HCT116 (cell line): Measurements from ENCODE around the gene EHBP1. TPM values are rescaled to one million over a fixed set of nuclear protein-coding genes. Genes with fewer than 3 reads are reported as not detected.

Experiments
- ATAC-seq: fragments of 200-7000 bp; cut with Tn5 transposase; 2 replicates; pipeline ENCODE4 v1.9.1; 2020; ENCODE audit warnings: mild to moderate bottlenecking, moderate library complexity
- BruUV-seq: library from RNA; stranded (reverse); fragments of 400-500 nt; replicated peaks from 2 replicates; lab custom pipeline; 2021; lab: Mats Ljungman, UMichigan
- CTCF ChIA-PET: fragments of 300-600 bp; sonication (Branson Sonifier 250); formaldehyde crosslinking; loops from one replicate; lab custom pipeline; 2021; ENCODE audit warnings: antibody characterized with exemption; lab: Charles Lee
- POLR2A ChIA-PET: fragments of 300-600, 350-600 bp; sonication (Branson Sonifier 250); formaldehyde crosslinking; loops from one replicate; lab custom pipeline; 2021; ENCODE audit warnings: antibody characterized with exemption; lab: Charles Lee
- RAD21 ChIA-PET, 2 experiments: fragments of 300-600 bp; sonication (Branson Sonifier 250); formaldehyde crosslinking; loops; one replicate each; lab custom pipeline; 2023; ENCODE audit warnings: low total read pairs in 2 of 2; ENCODE audit not compliant: uncharacterized antibody in 2 of 2, unreplicated experiment in 2 of 2, low non-redundant PET in 1 of 2; lab: Charles Lee
- DNase-seq: peaks from one replicate; pipeline ENCODE4 v3.0.0-alpha.2; 2010; ENCODE audit warnings: low read depth, low spot score
- H2AFZ ChIP-seq: fragments of 200-600 bp; shearing (Covaris generic), sonication (generic); 2 replicates; pipeline ENCODE4 v1.6.1; 2017; ENCODE audit warnings: low read depth, mixed run types, mixed read lengths, antibody characterized with exemption, low read length; ENCODE audit not compliant: poor library complexity, severe bottlenecking
- H3K27ac ChIP-seq: 2 replicates; pipeline ENCODE4 v1.5.1; 2012; ENCODE audit warnings: low read depth, low read length
- H3K27me3 ChIP-seq: fragments of 200-600 bp; sonication (generic); 2 replicates; pipeline ENCODE4 v1.6.1; 2016; ENCODE audit warnings: mixed run types, low read length, mixed read lengths; ENCODE audit not compliant: insufficient read depth
- H3K36me3 ChIP-seq, 2 experiments: fragments of 200-500 bp in 1 of 2; fragments of 200-600 bp in 1 of 2; sonication (Bioruptor generic) in 1 of 2; sonication (generic) in 1 of 2; 2 replicates each; pipeline versions ENCODE4 v1.5.1 to v1.6.1; 2014 to 2016; ENCODE audit warnings: low read length in 2 of 2, inconsistent platforms in 1 of 2, mixed read lengths in 1 of 2, mixed run types in 1 of 2; ENCODE audit not compliant: insufficient read depth in 2 of 2, control insufficient read depth in 1 of 2
- H3K4me1 ChIP-seq, 2 experiments: fragments of 200-600 bp in 1 of 2; sonication (generic) in 1 of 2; 2 replicates each; pipeline versions ENCODE4 v1.5.1 to v1.6.1; 2012 to 2017; ENCODE audit warnings: low read length in 2 of 2, inconsistent platforms in 1 of 2, mild to moderate bottlenecking in 1 of 2, mixed read lengths in 1 of 2, mixed run types in 1 of 2, moderate library complexity in 1 of 2; ENCODE audit not compliant: insufficient read depth in 2 of 2, control insufficient read depth in 1 of 2
- H3K4me2 ChIP-seq: fragments of 200-600 bp; sonication (generic); 2 replicates; pipeline ENCODE4 v1.6.1; 2017; ENCODE audit warnings: mixed run types, low read length, mixed read lengths
- H3K4me3 ChIP-seq, 2 experiments: fragments of 200-600 bp in 1 of 2; sonication (generic) in 1 of 2; replicated peaks in 1 of 2; 2 replicates each; pipeline ENCODE4 v1.5.1; 2011 to 2016; ENCODE audit warnings: low read length in 2 of 2, control low read depth in 1 of 2, low read depth in 1 of 2, mild to moderate bottlenecking in 1 of 2, mixed read lengths in 1 of 2, mixed run types in 1 of 2
- H3K79me2 ChIP-seq: fragments of 200-600 bp; sonication (generic); 2 replicates; pipeline ENCODE4 v1.6.1; 2017; ENCODE audit warnings: mild to moderate bottlenecking, mixed run types, low read length, moderate library complexity, mixed read lengths; ENCODE audit not compliant: insufficient read depth
- H3K9ac ChIP-seq: fragments of 200-600 bp; sonication (generic); 2 replicates; pipeline ENCODE4 v1.6.1; 2016; ENCODE audit warnings: low read length, mixed read lengths
- H3K9me2 ChIP-seq: fragments of 200-600 bp; sonication (generic), shearing (Covaris generic); 2 replicates; pipeline ENCODE4 v1.6.1; 2017; ENCODE audit warnings: mixed run types, mild to moderate bottlenecking, moderate library complexity; ENCODE audit not compliant: insufficient read depth
- H3K9me3 ChIP-seq, 2 experiments: fragments of 200-500 bp in 1 of 2; fragments of 200-600 bp in 1 of 2; sonication (Bioruptor generic) in 1 of 2; sonication (generic) in 1 of 2; 2 replicates each; pipeline ENCODE4 v1.6.1; 2014 to 2017; ENCODE audit warnings: low read length in 2 of 2, mixed read lengths in 2 of 2, inconsistent platforms in 1 of 2, low read depth in 1 of 2, mild to moderate bottlenecking in 1 of 2, mixed run types in 1 of 2, moderate library complexity in 1 of 2; ENCODE audit not compliant: control insufficient read depth in 1 of 2, insufficient read depth in 1 of 2
- H4K20me1 ChIP-seq: fragments of 200-600 bp; sonication (generic), shearing (Covaris generic); 2 replicates; pipeline ENCODE4 v1.6.1; 2017; ENCODE audit warnings: mixed run types, mild to moderate bottlenecking, moderate library complexity; ENCODE audit not compliant: insufficient read depth
- CEBPB ChIP-seq: IDR thresholded peaks from 2 replicates; pipeline ENCODE4 v1.6.1; 2012; ENCODE audit warnings: low read depth
- EGR1 ChIP-seq: IDR thresholded peaks from 2 replicates; pipeline ENCODE4 v1.6.1; 2012; ENCODE audit warnings: low read depth
- EZH2 ChIP-seq: fragments of 200-600 bp; sonication (generic); IDR thresholded peaks from 2 replicates; pipeline ENCODE4 v1.6.1; 2017; ENCODE audit warnings: antibody characterized with exemption, mixed run types
- EZH2phosphoT487 ChIP-seq: fragments of 200-600 bp; IDR thresholded peaks from 2 replicates; pipeline ENCODE4 v1.6.1; 2018; ENCODE audit warnings: antibody characterized with exemption, borderline replicate concordance
- FOSL1 ChIP-seq: IDR thresholded peaks from 2 replicates; pipeline ENCODE4 v1.6.1; 2012; ENCODE audit warnings: low read depth
- MAX ChIP-seq: IDR thresholded peaks from 2 replicates; pipeline ENCODE4 v1.6.1; 2012
- POLR2A ChIP-seq: IDR thresholded peaks from 2 replicates; pipeline ENCODE4 v1.7.0; 2011; ENCODE audit warnings: borderline replicate concordance; ENCODE audit not compliant: insufficient read depth, insufficient read length; ENCODE audit errors: extremely low read depth
- SRF ChIP-seq: IDR thresholded peaks from 2 replicates; pipeline ENCODE4 v1.6.1; 2012; ENCODE audit warnings: low read depth
- YY1 ChIP-seq: IDR thresholded peaks from 2 replicates; pipeline ENCODE4 v1.6.1; 2011; ENCODE audit warnings: low read length, low read depth, moderate library complexity, mild to moderate bottlenecking; ENCODE audit not compliant: insufficient replicate concordance; ENCODE audit errors: extremely low read depth
- ZBTB33 ChIP-seq: IDR thresholded peaks from 2 replicates; pipeline ENCODE4 v1.6.1; 2011; ENCODE audit warnings: mild to moderate bottlenecking, low read length, moderate library complexity; ENCODE audit not compliant: insufficient replicate concordance; ENCODE audit errors: extremely low read depth
- ZFX ChIP-seq: fragments of 450-650 bp; IDR thresholded peaks from 2 replicates; pipeline ENCODE4 v1.6.1; 2017
- intact Hi-C: fragments of 100-400 bp; cut with micrococcal nuclease; formaldehyde crosslinking; loops from 2 replicates; pipeline ENCODE4 v1.10.0; 2022
- total RNA-seq: library from RNA; stranded (reverse); gene quantifications from one replicate; pipeline ENCODE4 v1.2.1, GENCODE V29; 2021; ENCODE audit not compliant: unreplicated experiment

Gene EHBP1
- total RNA-seq, 1 experiment from 2014 or later = 89.9 TPM

DNA sequence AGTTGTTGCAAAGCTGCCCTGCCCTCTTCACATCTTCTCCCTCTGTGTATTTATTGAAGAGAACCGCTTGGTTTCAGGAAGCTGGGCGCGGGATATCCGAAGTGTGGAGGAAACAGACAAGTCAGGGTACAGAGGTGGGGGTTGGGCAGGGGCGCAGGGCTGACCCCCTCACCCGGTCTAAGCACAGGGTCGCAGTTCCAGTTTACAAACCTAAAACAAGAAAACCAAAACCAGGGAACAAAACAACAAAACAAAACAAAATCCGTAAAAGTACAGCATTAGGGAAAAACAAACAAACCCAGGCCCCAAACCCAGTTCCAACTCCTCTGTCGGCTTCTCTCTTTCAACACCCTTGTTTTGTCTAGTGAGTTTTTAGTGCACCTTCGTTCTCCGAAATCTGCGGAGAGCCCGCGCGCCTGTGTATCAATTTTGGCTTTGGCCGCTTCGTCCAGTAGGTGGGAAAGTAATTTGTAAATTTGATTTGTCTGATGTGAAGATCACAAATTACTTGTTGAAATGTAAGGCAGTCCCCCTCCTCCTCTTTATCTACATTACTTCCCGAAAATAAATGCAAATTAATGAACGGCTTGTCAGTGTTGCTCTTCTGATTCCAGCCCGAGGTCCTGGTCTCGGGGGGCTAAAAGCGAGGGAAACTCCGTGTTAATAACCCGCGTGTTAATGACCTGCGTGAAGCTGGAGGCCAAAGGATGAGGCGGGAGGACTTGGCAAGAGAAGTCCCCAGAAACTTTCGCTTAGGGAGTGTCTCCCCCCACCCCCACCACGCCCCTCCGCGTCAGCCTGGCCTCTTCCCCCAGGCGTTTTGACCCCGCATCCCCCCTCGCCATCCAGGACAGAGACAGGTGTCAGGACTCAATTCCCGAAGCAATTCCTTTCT lies 352.0 kb downstream of the EHBP1 start:
- no peak overlapping the region for H3K27ac ChIP-seq
- no peaks in the 10 kb centered on the region for H3K79me2 ChIP-seq
- ATAC-seq (no peak), DNase-seq (no peak)
- ChIA-PET CTCF (no interaction called here), RAD21 (no interaction called here), POLR2A (no interaction called here)
- BruUV-seq = no TSS peak
- H3K9me3 ChIP-seq = no peaks in the 10 kb centered on the region
- H4K20me1 ChIP-seq = no peaks in the 10 kb centered on the region
- H2AFZ ChIP-seq = no peak overlapping the region
- no peaks in the 10 kb centered on the region for H3K9me2 ChIP-seq
- no peak overlapping the region for H3K4me3 ChIP-seq
- intact Hi-C loops = no loop called here
- no peak overlapping the region for H3K4me2 ChIP-seq
- no peak for TF ChIP-seq EZH2
- TF ChIP-seq POLR2A = no peak
- no peak for TF ChIP-seq ZBTB33
- no peak for TF ChIP-seq EZH2phosphoT487
- no peak for TF ChIP-seq EGR1
- TF ChIP-seq CEBPB = no peak
- TF ChIP-seq FOSL1 = no peak
- no peak for TF ChIP-seq ZFX
- no peak for TF ChIP-seq MAX
- TF ChIP-seq SRF = no peak
- TF ChIP-seq YY1 = no peak
- peaks cover 4 to 15% of the 10 kb centered on the region in 2 experiments; a peak in 2 of 4 replicates for H3K36me3 ChIP-seq
- H3K9ac ChIP-seq = no peak overlapping the region
- no peaks in the 10 kb centered on the region for H3K27me3 ChIP-seq
- H3K4me1 ChIP-seq = no peaks in the 10 kb centered on the region
